ENCODE measurements around the gene DNTT.

GRCh38 chr10:96371356-96371755 lies 67.1 kb downstream of the DNTT start:
- TF ChIP-seq CTCF (IDR thresholded peaks at IDR 0.05) (no peak), POLR2A (IDR thresholded peaks at IDR 0.05; ENCODE audit: low read depth) (no peak), POLR2AphosphoS5 (IDR thresholded peaks at IDR 0.05) (no peak)

Measured in esophagus muscularis mucosa (tissue), 3 donors.